Colonic mucosa (tissue), 4 donors: ENCODE data around the gene DUS3L. TPM values are rescaled to one million over a fixed set of nuclear protein-coding genes. Genes with fewer than 3 reads are reported as not detected.

ENCODE experiments used
- DNase-seq: peaks from one replicate; pipeline ENCODE4 v3.0.0-alpha.2; 2020
- H3K27ac ChIP-seq: fragments of 200-600 bp; one replicate; pipeline ENCODE4 v1.8.0; 2021
- H3K27me3 ChIP-seq: fragments of 200-600 bp; one replicate; pipeline ENCODE4 v1.8.0; 2021
- H3K36me3 ChIP-seq: fragments of 200-600 bp; one replicate; pipeline ENCODE4 v1.8.0; 2021
- H3K4me1 ChIP-seq: fragments of 200-600 bp; one replicate; pipeline ENCODE4 v1.8.0; 2021; ENCODE audit warnings: mild to moderate bottlenecking
- H3K4me3 ChIP-seq: fragments of 200-600 bp; one replicate; pipeline ENCODE4 v1.8.0; 2021
- H3K9ac ChIP-seq, 2 donors: one replicate each; pipeline ENCODE4 v1.7.0; 2013; ENCODE audit warnings: control low read depth in 2 of 2, low read depth in 2 of 2, low read length in 2 of 2
- H3K9me3 ChIP-seq: fragments of 200-600 bp; one replicate; pipeline ENCODE4 v1.8.0; 2021
- CTCF ChIP-seq: fragments of 200-600 bp; IDR thresholded peaks from one replicate; pipeline ENCODE4 v1.8.0; 2022; ENCODE audit warnings: antibody characterized with exemption, mild to moderate bottlenecking
- intact Hi-C: fragments of 100-400 bp; cut with DNase I; formaldehyde crosslinking; loops from one replicate; pipeline ENCODE4 v1.14.1; 2022
- total RNA-seq, 2 donors: library from RNA; stranded (reverse); fragmentation: NEBNext Ultra II Directional in 1 of 2; extraction: Animal tissue kit (Norgen Biotek cat#: 25700) in 1 of 2; gene quantifications; one replicate each; pipeline ENCODE4 v1.2.1, GENCODE V29; 2021
- donor health status: healthy.
- donor health status: DM: no; HTN: no; CAD: no.
- donor health status: DM: no; HTN: no; CAD: no.

Gene DUS3L, protein sequence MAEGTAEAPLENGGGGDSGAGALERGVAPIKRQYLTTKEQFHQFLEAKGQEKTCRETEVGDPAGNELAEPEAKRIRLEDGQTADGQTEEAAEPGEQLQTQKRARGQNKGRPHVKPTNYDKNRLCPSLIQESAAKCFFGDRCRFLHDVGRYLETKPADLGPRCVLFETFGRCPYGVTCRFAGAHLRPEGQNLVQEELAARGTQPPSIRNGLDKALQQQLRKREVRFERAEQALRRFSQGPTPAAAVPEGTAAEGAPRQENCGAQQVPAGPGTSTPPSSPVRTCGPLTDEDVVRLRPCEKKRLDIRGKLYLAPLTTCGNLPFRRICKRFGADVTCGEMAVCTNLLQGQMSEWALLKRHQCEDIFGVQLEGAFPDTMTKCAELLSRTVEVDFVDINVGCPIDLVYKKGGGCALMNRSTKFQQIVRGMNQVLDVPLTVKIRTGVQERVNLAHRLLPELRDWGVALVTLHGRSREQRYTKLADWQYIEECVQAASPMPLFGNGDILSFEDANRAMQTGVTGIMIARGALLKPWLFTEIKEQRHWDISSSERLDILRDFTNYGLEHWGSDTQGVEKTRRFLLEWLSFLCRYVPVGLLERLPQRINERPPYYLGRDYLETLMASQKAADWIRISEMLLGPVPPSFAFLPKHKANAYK
- total RNA-seq: 10 to 100 TPM; 20.8 to 47.6 TPM

DNA sequence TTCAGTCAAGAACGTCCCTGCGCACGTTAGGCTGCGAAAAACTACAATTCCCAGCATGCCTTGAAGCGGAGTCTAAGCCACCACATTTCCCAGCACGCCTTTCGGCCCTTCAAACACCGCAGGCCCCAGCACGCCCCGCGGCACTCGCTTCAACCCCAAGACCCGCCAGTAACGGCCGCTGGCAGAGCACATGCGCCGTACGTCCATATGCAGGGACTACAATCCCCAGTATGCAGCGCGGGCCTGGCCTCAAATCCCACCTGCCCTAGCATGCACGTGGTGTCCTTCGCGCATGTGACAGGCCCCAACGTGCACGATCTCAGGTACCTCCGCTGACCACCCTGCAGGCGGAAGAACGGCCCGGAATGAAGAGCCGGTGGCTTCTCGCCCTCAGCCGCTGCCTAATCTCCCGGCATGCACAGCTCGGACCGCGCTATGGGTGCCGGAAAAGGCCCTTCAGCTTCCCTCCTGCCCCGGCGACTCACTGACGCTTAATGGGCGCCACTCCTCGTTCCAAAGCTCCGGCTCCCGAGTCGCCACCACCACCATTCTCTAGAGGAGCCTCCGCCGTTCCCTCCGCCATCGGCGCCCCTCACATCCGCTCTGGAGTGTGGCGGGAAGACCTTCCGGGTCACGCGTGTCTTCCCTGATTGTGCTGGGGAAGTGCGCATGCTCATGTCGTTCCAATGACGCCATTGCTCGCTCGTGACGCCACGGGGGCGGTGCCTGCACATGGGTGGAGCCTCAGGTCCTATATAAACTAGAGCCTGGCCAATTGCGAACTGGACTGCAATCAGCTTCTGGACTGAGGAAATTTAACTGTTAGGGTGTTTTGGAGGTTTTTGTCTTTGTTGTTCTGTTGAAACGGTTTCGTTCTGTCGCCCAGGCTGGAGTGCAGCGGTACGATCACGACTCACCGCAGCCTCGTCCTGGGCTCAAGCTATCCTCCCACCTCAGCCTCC is at the start of gene DUS3L:
Gene DUS3L, minus strand, starts transcription at position 605 of the 962 bp plus-strand sequence. Its CDS starts 22 bp downstream, at position 583.
- intact Hi-C loops: no loop called here
- Histone ChIP-seq H3K4me1 (peaks cover 5% of the 10 kb centered on the region), H3K36me3 (peaks cover 20% of the 10 kb centered on the region), H3K9ac (peak within 1 kb of the TSS; percentile 75 to 88), H3K4me3 (peak within 1 kb of the TSS; percentile 88), H3K27me3 (no peaks in the 10 kb centered on the region), H3K27ac (peak within 1 kb of the TSS; percentile 94), H3K9me3 (no peaks in the 10 kb centered on the region)
- peak; percentile 97 for DNase-seq
- TF ChIP-seq CTCF: no peak

GRCh38 chr19:5839065-5840017 is 48.4 kb upstream of the DUS3L start, which contains the start of gene FUT6:
FUT6 (minus strand) TSS chr19:5839702; CDS start chr19:5832567, 7,135 bp downstream.
- H3K9ac ChIP-seq: peak within 1 kb of the TSS; percentile 82 to 83
- intact Hi-C loops: no loop called here
- peak; percentile 72 for DNase-seq
- no peaks in the 10 kb centered on the region for H3K36me3 ChIP-seq
- no peaks in the 10 kb centered on the region for H3K27me3 ChIP-seq
- TF ChIP-seq CTCF: no peak
- H3K4me1 ChIP-seq: no peaks in the 10 kb centered on the region
- H3K4me3 ChIP-seq: peak within 1 kb of the TSS; percentile 46
- no peaks in the 10 kb centered on the region for H3K9me3 ChIP-seq
- H3K27ac ChIP-seq: peak within 1 kb of the TSS; percentile 83

- Histone ChIP-seq H3K9me3 (no peaks in the 10 kb centered on the region), H3K27me3 (no peaks in the 10 kb centered on the region), H3K9ac (peak overlapping the region; percentile 82 to 83), H3K4me1 (no peaks in the 10 kb centered on the region), H3K36me3 (no peaks in the 10 kb centered on the region), H3K27ac (peak overlapping the region; percentile 83), H3K4me3 (peak overlapping the region; percentile 46)
- intact Hi-C loops: no loop called here
- DNase-seq: peak; percentile 85
- TF ChIP-seq CTCF: no peak
Observed at GRCh38 chr19:5838353-5839064, 47.5 kb upstream of the DUS3L start.

GRCh38 chr19:5837761-5838352 is 46.9 kb upstream of the DUS3L start:
- intact Hi-C loops: no loop called here
- Histone ChIP-seq H3K4me3 (peak overlapping the region; percentile 46), H3K27me3 (no peaks in the 10 kb centered on the region), H3K27ac (peak overlapping the region; percentile 83), H3K36me3 (no peaks in the 10 kb centered on the region), H3K9me3 (no peaks in the 10 kb centered on the region), H3K9ac (peak overlapping the region; percentile 82 to 83), H3K4me1 (no peaks in the 10 kb centered on the region)
- DNase-seq: no peak
- no peak for TF ChIP-seq CTCF
